Hepatocyte (in vitro differentiated cells): Measurements from ENCODE around the gene RBBP5. TPM values are rescaled to one million over a fixed set of nuclear protein-coding genes. Genes with fewer than 3 reads are reported as not detected.

Source experiments
- DNase-seq: peaks from one replicate; pipeline ENCODE4 v3.0.0-alpha.2; 2016; ENCODE audit warnings: low spot score
- H2AFZ ChIP-seq: fragments of 200-600 bp; sonication (generic); 2 replicates; pipeline ENCODE4 v1.6.0; 2016; ENCODE audit warnings: antibody characterized with exemption, mild to moderate bottlenecking
- H3K27ac ChIP-seq: fragments of 200-600 bp; sonication (generic); 2 replicates; pipeline ENCODE4 v1.5.1; 2016; ENCODE audit warnings: mild to moderate bottlenecking
- H3K27me3 ChIP-seq: fragments of 200-600 bp; sonication (generic); 2 replicates; pipeline ENCODE4 v1.6.1; 2016
- H3K36me3 ChIP-seq: fragments of 200-600 bp; sonication (generic); replicated peaks from 2 replicates; pipeline ENCODE4 v1.5.1; 2016; ENCODE audit warnings: low read depth; ENCODE audit not compliant: insufficient read depth
- H3K4me1 ChIP-seq: fragments of 200-600 bp; sonication (generic); 2 replicates; pipeline ENCODE4 v1.5.1; 2016; ENCODE audit warnings: mild to moderate bottlenecking, moderate library complexity; ENCODE audit not compliant: insufficient read depth
- H3K4me2 ChIP-seq: fragments of 200-600 bp; sonication (generic); 2 replicates; pipeline ENCODE4 v1.6.0; 2016
- H3K4me3 ChIP-seq: fragments of 200-600 bp; sonication (generic); 2 replicates; pipeline ENCODE4 v1.5.1; 2016; ENCODE audit warnings: mild to moderate bottlenecking
- H3K79me2 ChIP-seq: fragments of 200-600 bp; sonication (generic); 2 replicates; pipeline ENCODE4 v1.6.0; 2017; ENCODE audit warnings: mild to moderate bottlenecking
- H3K9me2 ChIP-seq: fragments of 200-600 bp; sonication (generic); replicated peaks from 2 replicates; pipeline ENCODE4 v1.6.0; 2017; ENCODE audit warnings: mild to moderate bottlenecking; ENCODE audit not compliant: insufficient read depth
- H3K9me3 ChIP-seq: fragments of 200-600 bp; sonication (generic); 2 replicates; pipeline ENCODE4 v1.5.1; 2016; ENCODE audit warnings: low read depth, mild to moderate bottlenecking
- H4K20me1 ChIP-seq: fragments of 200-600 bp; sonication (generic); 2 replicates; pipeline ENCODE4 v1.6.0; 2016; ENCODE audit warnings: mild to moderate bottlenecking; ENCODE audit not compliant: insufficient read depth, poor library complexity, severe bottlenecking
- EZH2 ChIP-seq: fragments of 200-600 bp; sonication (generic); IDR thresholded peaks from 2 replicates; pipeline ENCODE4 v1.6.1; 2016; ENCODE audit warnings: antibody characterized with exemption, mild to moderate bottlenecking, borderline replicate concordance
- EZH2phosphoT487 ChIP-seq: fragments of 200-600 bp; sonication (generic); IDR thresholded peaks from one replicate; pipeline ENCODE4 v1.6.1; 2018; ENCODE audit warnings: antibody characterized with exemption, mild to moderate bottlenecking, low read depth, moderate library complexity; ENCODE audit not compliant: unreplicated experiment, severe bottlenecking
- WGBS: methylation state at CpG from one replicate; pipeline ENCODE4 v1.1.6; 2016; ENCODE audit warnings: low lambda C conversion rate; ENCODE audit errors: missing lambda C conversion rate; 5-methylcytosine and 5-hydroxymethylcytosine counted together
- polyA plus RNA-seq: library from polyadenylated mRNA; unstranded; fragments of >200 nt; fragmentation: Nextera tagmentation; extraction: Ambion mirVana; gene quantifications from 2 replicates; pipeline ENCODE4 v1.2.1, GENCODE V29; 2016
- total RNA-seq: library from RNA; depleted of rRNA; stranded (reverse); fragments of >200 nt; gene quantifications from 2 replicates; pipeline ENCODE4 v1.2.3, GENCODE V29; 2014
- TF ChIP-seq, protein P1 (sequence below): fragments of 200-600 bp; sonication (generic); IDR thresholded peaks from 2 replicates; pipeline ENCODE4 v1.5.1; 2016; ENCODE audit warnings: antibody characterized with exemption, mild to moderate bottlenecking; ENCODE audit not compliant: poor library complexity

RBBP5 gene
- total and polyA plus RNA-seq, 2 experiments from 2014 or later, result 9.0 to 15.3 TPM

DNA sequence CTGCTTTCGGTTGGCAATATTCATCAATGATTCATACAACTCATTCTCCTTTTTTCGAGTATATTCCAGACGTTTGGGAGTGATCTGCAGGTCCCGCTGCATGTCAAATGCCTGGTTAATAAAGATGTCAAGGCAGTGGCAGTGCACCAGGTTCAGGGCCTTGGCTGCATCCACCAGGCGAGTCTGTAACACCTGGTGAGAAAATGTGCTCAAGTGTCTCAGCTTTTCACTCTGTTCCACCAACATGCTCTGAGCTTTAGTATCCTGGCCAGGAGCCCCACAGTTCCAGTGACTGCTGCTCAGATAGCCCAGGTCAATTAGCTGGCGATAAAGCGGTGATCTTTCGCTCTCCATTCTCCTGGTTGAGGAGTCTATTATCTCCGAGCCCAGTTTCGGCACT is 47.5 kb upstream of the RBBP5 start:
- no peak overlapping the region for H3K27ac ChIP-seq
- no peaks in the 10 kb centered on the region for H3K4me1 ChIP-seq
- H4K20me1 ChIP-seq, result no peaks in the 10 kb centered on the region
- no peaks in the 10 kb centered on the region for H3K27me3 ChIP-seq
- no peaks in the 10 kb centered on the region for H3K36me3 ChIP-seq
- H3K9me3 ChIP-seq, result no peaks in the 10 kb centered on the region
- TF ChIP-seq EZH2, result no peak
- TF ChIP-seq EZH2phosphoT487, result no peak
- TF ChIP-seq, protein P1, sequence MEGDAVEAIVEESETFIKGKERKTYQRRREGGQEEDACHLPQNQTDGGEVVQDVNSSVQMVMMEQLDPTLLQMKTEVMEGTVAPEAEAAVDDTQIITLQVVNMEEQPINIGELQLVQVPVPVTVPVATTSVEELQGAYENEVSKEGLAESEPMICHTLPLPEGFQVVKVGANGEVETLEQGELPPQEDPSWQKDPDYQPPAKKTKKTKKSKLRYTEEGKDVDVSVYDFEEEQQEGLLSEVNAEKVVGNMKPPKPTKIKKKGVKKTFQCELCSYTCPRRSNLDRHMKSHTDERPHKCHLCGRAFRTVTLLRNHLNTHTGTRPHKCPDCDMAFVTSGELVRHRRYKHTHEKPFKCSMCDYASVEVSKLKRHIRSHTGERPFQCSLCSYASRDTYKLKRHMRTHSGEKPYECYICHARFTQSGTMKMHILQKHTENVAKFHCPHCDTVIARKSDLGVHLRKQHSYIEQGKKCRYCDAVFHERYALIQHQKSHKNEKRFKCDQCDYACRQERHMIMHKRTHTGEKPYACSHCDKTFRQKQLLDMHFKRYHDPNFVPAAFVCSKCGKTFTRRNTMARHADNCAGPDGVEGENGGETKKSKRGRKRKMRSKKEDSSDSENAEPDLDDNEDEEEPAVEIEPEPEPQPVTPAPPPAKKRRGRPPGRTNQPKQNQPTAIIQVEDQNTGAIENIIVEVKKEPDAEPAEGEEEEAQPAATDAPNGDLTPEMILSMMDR, result no peak
- H3K9me2 ChIP-seq, result no peaks in the 10 kb centered on the region
- H3K79me2 ChIP-seq, result peaks cover 13% of the 10 kb centered on the region
- WGBS, result 95% methylated on average over 10 of the region's 10 CpGs
- no peak overlapping the region for H2AFZ ChIP-seq
- no peak for DNase-seq
- H3K4me3 ChIP-seq, result no peak overlapping the region
- H3K4me2 ChIP-seq, result no peak overlapping the region

DNA sequence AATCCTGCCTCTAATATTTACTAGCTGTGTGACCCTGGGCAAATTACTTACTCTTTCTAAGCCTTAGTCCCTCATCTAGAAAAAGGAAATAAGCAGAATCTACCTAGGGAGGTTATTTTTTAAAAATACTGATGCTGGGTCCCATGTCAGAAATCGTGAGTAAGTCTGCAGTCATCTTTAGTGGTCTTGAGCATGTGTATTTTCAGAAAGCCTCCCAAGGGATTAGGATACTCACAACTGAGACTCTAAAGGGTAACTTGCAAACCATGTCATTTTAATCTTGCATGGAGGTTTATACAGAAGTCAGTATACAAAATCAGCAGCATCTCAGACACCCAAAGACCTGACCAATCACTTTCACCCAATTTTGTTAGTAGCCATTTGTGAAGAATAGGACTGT is 46.5 kb upstream of the RBBP5 start:
- no peaks in the 10 kb centered on the region for H3K9me2 ChIP-seq
- no peaks in the 10 kb centered on the region for H3K4me1 ChIP-seq
- peaks cover 13% of the 10 kb centered on the region for H3K79me2 ChIP-seq
- no peaks in the 10 kb centered on the region for H3K9me3 ChIP-seq
- TF ChIP-seq EZH2 (no peak), EZH2phosphoT487 (no peak)
- TF ChIP-seq, protein P1, result no peak
- no peaks in the 10 kb centered on the region for H4K20me1 ChIP-seq
- H3K4me2 ChIP-seq, result no peak overlapping the region
- no peak overlapping the region for H3K4me3 ChIP-seq
- WGBS, result 96% methylated on average over 1 of the region's 1 CpG
- no peaks in the 10 kb centered on the region for H3K27me3 ChIP-seq
- DNase-seq, result no peak
- no peak overlapping the region for H2AFZ ChIP-seq
- H3K36me3 ChIP-seq, result no peaks in the 10 kb centered on the region
- no peak overlapping the region for H3K27ac ChIP-seq

DNA sequence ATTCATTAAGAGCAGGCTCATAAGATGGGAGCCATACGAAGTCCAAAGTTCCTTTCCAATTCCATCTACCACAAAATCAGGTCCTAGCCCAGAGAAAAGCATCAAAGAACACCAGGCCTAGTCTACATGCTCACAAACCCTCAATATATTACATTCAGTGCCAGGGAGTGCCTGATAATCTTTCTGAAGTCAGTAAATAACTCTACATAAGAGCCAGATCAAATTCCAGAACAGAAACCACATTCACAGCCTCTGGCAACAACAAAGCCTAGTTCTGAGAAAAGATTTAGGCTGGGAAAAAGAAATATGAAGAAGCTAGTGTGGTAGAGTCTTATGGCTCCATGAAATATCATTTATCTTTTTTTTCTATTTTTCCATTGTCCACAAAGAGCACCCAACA is 40.5 kb upstream of the RBBP5 start:
- H3K79me2 ChIP-seq, result peaks cover 10% of the 10 kb centered on the region
- H2AFZ ChIP-seq, result no peak overlapping the region
- H3K9me3 ChIP-seq, result no peaks in the 10 kb centered on the region
- no peak for DNase-seq
- peak overlapping the region; percentile 65 for H3K27ac ChIP-seq
- no peaks in the 10 kb centered on the region for H3K27me3 ChIP-seq
- H3K4me3 ChIP-seq, result no peak overlapping the region
- WGBS, result 85% methylated on average over 1 of the region's 1 CpG
- no peaks in the 10 kb centered on the region for H3K9me2 ChIP-seq
- no peaks in the 10 kb centered on the region for H3K4me1 ChIP-seq
- no peaks in the 10 kb centered on the region for H3K36me3 ChIP-seq
- TF ChIP-seq EZH2phosphoT487 (no peak), EZH2 (no peak)
- TF ChIP-seq, protein P1, result no peak
- H4K20me1 ChIP-seq, result no peaks in the 10 kb centered on the region
- no peak overlapping the region for H3K4me2 ChIP-seq

DNA sequence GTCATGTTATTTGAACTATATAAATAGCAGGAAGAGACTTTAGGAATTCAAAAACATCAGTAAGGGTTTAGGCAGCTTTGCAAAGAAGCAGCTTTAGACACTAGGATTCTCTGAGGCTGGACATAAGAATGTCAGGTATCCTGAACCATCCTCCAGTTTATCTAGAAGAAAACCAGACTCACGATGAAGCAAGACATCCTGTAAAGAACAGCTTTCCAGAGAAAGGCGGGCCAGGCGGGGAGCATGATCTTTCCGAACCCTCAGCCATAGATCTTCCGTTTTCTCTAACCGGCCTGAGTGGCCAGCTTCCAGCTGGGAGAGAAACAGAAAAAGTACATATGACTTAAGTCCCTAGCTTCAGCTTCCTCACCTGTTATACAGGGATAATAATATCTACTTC is 39.3 kb upstream of the RBBP5 start:
- no peak for TF ChIP-seq EZH2phosphoT487
- no peak for TF ChIP-seq EZH2
- TF ChIP-seq, protein P1, result no peak

More for the DNA sequence above, 39.3 kb upstream of the RBBP5 start:
- Histone ChIP-seq H3K36me3 (peaks cover 3% of the 10 kb centered on the region), H3K79me2 (peaks cover 10% of the 10 kb centered on the region), H3K4me1 (no peaks in the 10 kb centered on the region), H3K9me3 (no peaks in the 10 kb centered on the region), H3K9me2 (no peaks in the 10 kb centered on the region), H4K20me1 (no peaks in the 10 kb centered on the region), H3K4me2 (no peak overlapping the region), H3K4me3 (no peak overlapping the region), H2AFZ (no peak overlapping the region), H3K27ac (peak overlapping the region; percentile 53), H3K27me3 (no peaks in the 10 kb centered on the region)
- DNase-seq, result peak; percentile 26
- WGBS, result 89% methylated on average over 6 of the region's 6 CpGs
